Body of pancreas (tissue), 4 donors: ENCODE measurements around the gene TBC1D4.

Experiments used
- CTCF ChIP-seq, 7 experiments: fragments of 450-650 bp in 4 of 7; fragments of 200-600 bp in 3 of 7; sonication (generic) in 3 of 7; IDR thresholded peaks; one replicate each; pipeline ENCODE4 v1.5.1; 2016 to 2019; ENCODE audit warnings: antibody characterized with exemption in 7 of 7
- POLR2A ChIP-seq, 3 donors: fragments of 450-650 bp; IDR thresholded peaks; one replicate each; pipeline ENCODE4 v1.6.1; 2016; ENCODE audit warnings: antibody characterized with exemption in 3 of 3, mild to moderate bottlenecking in 2 of 3

GRCh38 chr13:75443356-75443958, 38.5 kb downstream of the TBC1D4 start:
- no peak for TF ChIP-seq CTCF (IDR thresholded peaks at IDR 0.05)
- no peak for TF ChIP-seq POLR2A (IDR thresholded peaks at IDR 0.05)
